ENCODE measurements around the gene GPX7.

GRCh38 chr1:52645261-52645660 is 43.1 kb downstream of the GPX7 start:
- TF ChIP-seq CTCF (IDR thresholded peaks at IDR 0.05) = no peak
- no peak for TF ChIP-seq AFF4 (CRISPR knock-in tag; IDR thresholded peaks at IDR 0.05; ENCODE audit: borderline replicate concordance)
- no peak for TF ChIP-seq TEAD1 (CRISPR knock-in tag; IDR thresholded peaks at IDR 0.05)
- TF ChIP-seq ELF4 (CRISPR knock-in tag; IDR thresholded peaks at IDR 0.05; ENCODE audit: low read depth) = no peak
- no peak for TF ChIP-seq AR (CRISPR knock-in tag; IDR thresholded peaks at IDR 0.05)
- no peak for TF ChIP-seq NFYB (CRISPR knock-in tag; conservative IDR thresholded peaks at IDR 0.05; ENCODE audit: low read depth)
- no peak for TF ChIP-seq NFATC4 (CRISPR knock-in tag; IDR thresholded peaks at IDR 0.05)
- TF ChIP-seq PRDM15 (CRISPR knock-in tag; IDR thresholded peaks at IDR 0.05) = no peak
- TF ChIP-seq USF2 (CRISPR knock-in tag; IDR thresholded peaks at IDR 0.05) = no peak
- TF ChIP-seq ATF3 (CRISPR knock-in tag; conservative IDR thresholded peaks at IDR 0.05) = no peak
- no peak for TF ChIP-seq SP1 (CRISPR knock-in tag; conservative IDR thresholded peaks at IDR 0.05)
